Fibroblast of lung (primary cell): ENCODE results near the gene GJA8. TPM values are rescaled to one million over a fixed set of nuclear protein-coding genes. Genes with fewer than 3 reads are reported as not detected.

Experiments used
- DNase-seq, 2 donors: peaks; one replicate each; pipeline versions ENCODE4 v3.0.0 to v3.0.0-alpha.2; 2010; ENCODE audit warnings: low read depth in 2 of 2
- H2AFZ ChIP-seq: 2 replicates; pipeline ENCODE4 v1.5.1; 2012; ENCODE audit warnings: low read length, control low read depth, inconsistent platforms
- H3K27ac ChIP-seq: 2 replicates; pipeline ENCODE4 v1.5.1; 2011; ENCODE audit warnings: low read length, control low read depth; ENCODE audit not compliant: insufficient read depth
- H3K27me3 ChIP-seq: 2 replicates; pipeline ENCODE4 v1.5.1; 2011; ENCODE audit warnings: mild to moderate bottlenecking, low read length; ENCODE audit not compliant: control insufficient read depth, insufficient read depth
- H3K36me3 ChIP-seq: 2 replicates; pipeline ENCODE4 v1.5.1; 2011; ENCODE audit warnings: low read length; ENCODE audit not compliant: control insufficient read depth, insufficient read depth
- H3K4me1 ChIP-seq: 2 replicates; pipeline ENCODE4 v1.5.1; 2011; ENCODE audit warnings: low read length; ENCODE audit not compliant: control insufficient read depth, insufficient read depth; ENCODE audit errors: extremely low read depth
- H3K4me2 ChIP-seq: 2 replicates; pipeline ENCODE4 v1.5.1; 2011; ENCODE audit warnings: low read length, control low read depth; ENCODE audit not compliant: insufficient read depth; ENCODE audit errors: extremely low read depth
- H3K4me3 ChIP-seq, 4 experiments: fragments of 200-600 bp in 1 of 4; sonication (generic) in 1 of 4; replicated peaks in 1 of 4; 2 replicates each; pipeline ENCODE4 v1.5.1; 2011 to 2016; ENCODE audit warnings: low read length in 4 of 4, low read depth in 3 of 4, mild to moderate bottlenecking in 3 of 4, control low read depth in 2 of 4, inconsistent platforms in 1 of 4, mixed read lengths in 1 of 4; ENCODE audit not compliant: insufficient read depth in 1 of 4; ENCODE audit errors: control extremely low read depth in 1 of 4
- H3K79me2 ChIP-seq: 2 replicates; pipeline ENCODE4 v1.5.1; 2012; ENCODE audit warnings: mild to moderate bottlenecking, low read length, inconsistent platforms; ENCODE audit not compliant: control insufficient read depth, insufficient read depth
- H3K9ac ChIP-seq: 2 replicates; pipeline ENCODE4 v1.5.1; 2011; ENCODE audit warnings: mild to moderate bottlenecking, low read length, control low read depth; ENCODE audit not compliant: insufficient read depth
- H3K9me3 ChIP-seq: 2 replicates; pipeline ENCODE4 v1.5.1; 2012; ENCODE audit warnings: low read depth, low read length; ENCODE audit not compliant: control insufficient read depth, insufficient read depth
- H4K20me1 ChIP-seq: 2 replicates; pipeline ENCODE4 v1.5.1; 2011; ENCODE audit warnings: low read length; ENCODE audit not compliant: control insufficient read depth, insufficient read depth; ENCODE audit errors: extremely low read depth
- CTCF ChIP-seq, 2 donors: IDR thresholded peaks in 1 of 2; conservative IDR thresholded peaks in 1 of 2; 1 replicate in 1 of 2; 2 replicates in 1 of 2; pipeline ENCODE4 v1.5.1; 2011 to 2012; ENCODE audit warnings: low read length in 2 of 2, control low read depth in 1 of 2, inconsistent platforms in 1 of 2, low read depth in 1 of 2, mild to moderate bottlenecking in 1 of 2
- EZH2 ChIP-seq: IDR thresholded peaks from 2 replicates; pipeline ENCODE4 v1.5.1; 2012; ENCODE audit warnings: low read length, control low read depth, mild to moderate bottlenecking; ENCODE audit errors: missing control alignments
- polyA plus RNA-seq, 2 donors: library from polyadenylated mRNA; depleted of rRNA in 1 of 2; stranded (reverse) in 1 of 2; unstranded in 1 of 2; fragments of >200 nt; gene quantifications; 2 replicates each; pipeline ENCODE4 v1.2.1, GENCODE V29; 2011 to 2012; ENCODE audit warnings: missing spikeins in 1 of 2
- total RNA-seq: library from RNA; depleted of rRNA; stranded (reverse); fragments of >200 nt; gene quantifications from 2 replicates; pipeline ENCODE4 v1.2.1, GENCODE V29; 2014

Gene GJA8
- total and polyA plus RNA-seq, 2 donors (not counting 1 experiment from before 2014, with no cell fraction given) = not detected

GRCh38 chr1:147892731-147893214 is 9.8 kb upstream of the GJA8 start:
- Histone ChIP-seq H3K4me2 (no peak overlapping the region), H2AFZ (no peak overlapping the region), H3K79me2 (no peaks in the 10 kb centered on the region), H3K9ac (no peak overlapping the region), H3K4me1 (no peaks in the 10 kb centered on the region), H3K9me3 (no peaks in the 10 kb centered on the region), H3K4me3 (no peak overlapping the region), H3K27me3 (no peaks in the 10 kb centered on the region), H4K20me1 (no peaks in the 10 kb centered on the region), H3K27ac (no peak overlapping the region), H3K36me3 (no peaks in the 10 kb centered on the region)
- DNase-seq = peak; percentile 47 to 73
- TF ChIP-seq CTCF (conservative IDR thresholded peaks at IDR 0.05 in 1 of 2, IDR thresholded peaks at IDR 0.05 in 1 of 2; ENCODE audit: low read depth in 1 of 2, low read length in 2 of 2) (peak; percentile 98 to 99), EZH2 (no peak)

- TF ChIP-seq CTCF (conservative IDR thresholded peaks at IDR 0.05 in 1 of 2, IDR thresholded peaks at IDR 0.05 in 1 of 2; ENCODE audit: low read depth in 1 of 2, low read length in 2 of 2) (no peak), EZH2 (no peak)
- Histone ChIP-seq H3K27ac (no peak overlapping the region), H3K4me3 (no peak overlapping the region), H3K27me3 (no peaks in the 10 kb centered on the region), H3K9me3 (no peaks in the 10 kb centered on the region), H2AFZ (no peak overlapping the region), H3K9ac (no peak overlapping the region), H3K36me3 (no peaks in the 10 kb centered on the region), H3K4me2 (no peak overlapping the region), H4K20me1 (no peaks in the 10 kb centered on the region), H3K79me2 (no peaks in the 10 kb centered on the region), H3K4me1 (no peaks in the 10 kb centered on the region)
- DNase-seq = no peak
Observed at GRCh38 chr1:147895123-147895522, 7.5 kb upstream of the GJA8 start.

GRCh38 chr1:147897029-147897752 is 5.4 kb upstream of the GJA8 start:
- no peaks in the 10 kb centered on the region for H3K36me3 ChIP-seq
- no peak overlapping the region for H3K27ac ChIP-seq
- DNase-seq = no peak

More at GRCh38 chr1:147897029-147897752, 5.4 kb upstream of the GJA8 start:
- H3K4me2 ChIP-seq = no peak overlapping the region
- TF ChIP-seq EZH2 (no peak), CTCF (conservative IDR thresholded peaks at IDR 0.05 in 1 of 2, IDR thresholded peaks at IDR 0.05 in 1 of 2; ENCODE audit: low read depth in 1 of 2, low read length in 2 of 2) (no peak)
- H3K79me2 ChIP-seq = no peaks in the 10 kb centered on the region
- no peaks in the 10 kb centered on the region for H3K27me3 ChIP-seq
- no peaks in the 10 kb centered on the region for H3K9me3 ChIP-seq
- no peak overlapping the region for H2AFZ ChIP-seq
- no peak overlapping the region for H3K9ac ChIP-seq
- H3K4me1 ChIP-seq = no peaks in the 10 kb centered on the region
- H4K20me1 ChIP-seq = no peaks in the 10 kb centered on the region
- no peak overlapping the region for H3K4me3 ChIP-seq
